Esophagus squamous epithelium (tissue), 5 donors: ENCODE results near the gene COX7A2. TPM values are rescaled to one million over a fixed set of nuclear protein-coding genes. Genes with fewer than 3 reads are reported as not detected.

Source experiments
- DNase-seq: peaks from one replicate; lab custom pipeline; 2025; lab: John Stamatoyannopoulos, UW
- H3K27ac ChIP-seq, 4 donors: fragments of 200-600 bp; sonication (generic); one replicate each; pipeline ENCODE4 v1.5.1; 2016 to 2019; ENCODE audit warnings: mild to moderate bottlenecking in 1 of 4
- H3K27me3 ChIP-seq, 4 donors: fragments of 200-600 bp; sonication (generic); 1 replicate in 3 of 4; 2 replicates in 1 of 4; pipeline versions ENCODE4 v1.5.1 to v1.6.0; 2017 to 2021; ENCODE audit warnings: antibody characterized with exemption in 1 of 4
- H3K36me3 ChIP-seq, 3 donors: fragments of 200-600 bp; sonication (generic); one replicate each; pipeline ENCODE4 v1.5.1; 2016 to 2019
- H3K4me1 ChIP-seq, 3 donors: fragments of 200-600 bp; sonication (generic); one replicate each; pipeline ENCODE4 v1.5.1; 2017 to 2019
- H3K4me3 ChIP-seq, 4 donors: fragments of 200-600 bp; sonication (generic); 1 replicate in 3 of 4; 2 replicates in 1 of 4; pipeline ENCODE4 v1.5.1; 2016 to 2019; ENCODE audit warnings: mild to moderate bottlenecking in 2 of 4, moderate library complexity in 1 of 4
- H3K9me3 ChIP-seq, 3 donors: fragments of 200-600 bp; sonication (generic); one replicate each; pipeline ENCODE4 v1.5.1; 2016 to 2019
- CTCF ChIP-seq, 6 experiments: fragments of 450-650 bp in 4 of 6; fragments of 200-600 bp in 2 of 6; sonication (generic) in 2 of 6; IDR thresholded peaks; one replicate each; pipeline ENCODE4 v1.5.1; 2016 to 2019; ENCODE audit warnings: antibody characterized with exemption in 6 of 6, mild to moderate bottlenecking in 4 of 6, moderate library complexity in 4 of 6
- POLR2A ChIP-seq, 4 donors: fragments of 450-650 bp; IDR thresholded peaks; one replicate each; pipeline ENCODE4 v1.6.1; 2017; ENCODE audit warnings: antibody characterized with exemption in 4 of 4, mild to moderate bottlenecking in 4 of 4, moderate library complexity in 3 of 4
- WGBS, 2 donors: methylation state at CpG; one replicate each; pipeline ENCODE4 v1.1.5; 2018; 5-methylcytosine and 5-hydroxymethylcytosine counted together
- intact Hi-C: fragments of 100-400 bp; cut with DNase I; formaldehyde crosslinking; loops from one replicate; pipeline ENCODE4 v1.15.0; 2022
- total RNA-seq, 4 donors: library from RNA; depleted of rRNA; stranded (reverse); fragments of >200 nt; gene quantifications; one replicate each; pipeline ENCODE4 v1.1.0, GENCODE V29; 2016
- donor health status: DM: yes; HTN: yes; CAD: no.

Gene COX7A2
- total RNA-seq, 4 donors from 2014 or later = 192 to 530 (median 330) TPM

GRCh38 chr6:75280131-75280855, 36.7 kb upstream of the COX7A2 start:
- WGBS, 2 donors = 55 to 71% methylated on average over 4 of the region's 4 CpGs
- Histone ChIP-seq H3K27ac (peak overlapping the region in 1 of 4 donors; percentile 8), H3K4me1 (peaks cover 0 to 76% (median 25%) of the 10 kb centered on the region in 3 donors), H3K36me3 (no peaks in the 10 kb centered on the region), H3K27me3 (no peaks in the 10 kb centered on the region), H3K9me3 (no peaks in the 10 kb centered on the region), H3K4me3 (peak overlapping the region in 1 of 4 donors; percentile 9)
- no peak for DNase-seq
- intact Hi-C loops = no loop called here
- TF ChIP-seq POLR2A (IDR thresholded peaks at IDR 0.05) = no peak
- no peak for TF ChIP-seq CTCF (IDR thresholded peaks at IDR 0.05)

- Histone ChIP-seq H3K36me3 (no peaks in the 10 kb centered on the region), H3K27me3 (no peaks in the 10 kb centered on the region), H3K27ac (no peak overlapping the region), H3K4me1 (peaks cover 0 to 81% (median 25%) of the 10 kb centered on the region in 3 donors), H3K4me3 (no peak overlapping the region), H3K9me3 (no peaks in the 10 kb centered on the region)
- intact Hi-C loops = no loop called here
- 64 to 72% methylated on average over 2 of the region's 2 CpGs for WGBS, 2 donors
- no peak for TF ChIP-seq POLR2A (IDR thresholded peaks at IDR 0.05)
- no peak for TF ChIP-seq CTCF (IDR thresholded peaks at IDR 0.05)
- no peak for DNase-seq
Observed at GRCh38 chr6:75279418-75279817, 35.8 kb upstream of the COX7A2 start.

- DNase-seq = no peak
- 48 to 58% methylated on average over 4 of the region's 4 CpGs for WGBS, 2 donors
Observed at GRCh38 chr6:75278474-75279077, 35.0 kb upstream of the COX7A2 start.

GRCh38 chr6:75275067-75275466, 31.5 kb upstream of the COX7A2 start:
- Histone ChIP-seq H3K4me3 (no peak overlapping the region), H3K27ac (no peak overlapping the region), H3K9me3 (peaks cover 0 to 7% (median 0%) of the 10 kb centered on the region in 3 donors), H3K4me1 (peaks cover 0 to 67% (median 8%) of the 10 kb centered on the region in 3 donors), H3K27me3 (no peaks in the 10 kb centered on the region), H3K36me3 (peaks cover 0 to 8% (median 0%) of the 10 kb centered on the region in 3 donors)
- TF ChIP-seq POLR2A (IDR thresholded peaks at IDR 0.05) (no peak), CTCF (IDR thresholded peaks at IDR 0.05) (no peak)
- intact Hi-C loops = no loop called here
- DNase-seq = no peak

More at GRCh38 chr6:75278474-75279077, 35.0 kb upstream of the COX7A2 start:
- intact Hi-C loops = no loop called here
- H3K36me3 ChIP-seq = no peaks in the 10 kb centered on the region
- no peak overlapping the region for H3K27ac ChIP-seq
- peaks cover 0 to 81% (median 25%) of the 10 kb centered on the region in 3 donors for H3K4me1 ChIP-seq
- no peaks in the 10 kb centered on the region for H3K9me3 ChIP-seq
- H3K4me3 ChIP-seq = no peak overlapping the region
- no peaks in the 10 kb centered on the region for H3K27me3 ChIP-seq
- TF ChIP-seq CTCF (IDR thresholded peaks at IDR 0.05) (no peak), POLR2A (IDR thresholded peaks at IDR 0.05) (no peak)

- Histone ChIP-seq H3K4me3 (no peak overlapping the region), H3K27ac (peak overlapping the region in 3 of 4 donors; percentile 5 to 54 (median 24)), H3K4me1 (peaks cover 0 to 58% (median 6%) of the 10 kb centered on the region in 3 donors), H3K27me3 (no peaks in the 10 kb centered on the region), H3K36me3 (peaks cover 0 to 8% (median 0%) of the 10 kb centered on the region in 3 donors), H3K9me3 (peaks cover 0 to 7% (median 0%) of the 10 kb centered on the region in 3 donors)
- DNase-seq = no peak
- 63 to 75% methylated on average over 4 of the region's 4 CpGs for WGBS, 2 donors
- no peak for TF ChIP-seq CTCF (IDR thresholded peaks at IDR 0.05)
- intact Hi-C loops = no loop called here
Observed at GRCh38 chr6:75273009-75273408, 29.4 kb upstream of the COX7A2 start.
